CD8-positive, alpha-beta T cell (primary cell): ENCODE measurements around the gene AQP6. TPM values are rescaled to one million over a fixed set of nuclear protein-coding genes. Genes with fewer than 3 reads are reported as not detected.

Experiments used
- total RNA-seq, 46 experiments: library from RNA in 2 of 46; stranded (reverse) in 2 of 46; gene quantifications; one replicate each; pipeline ENCODE4 v1.2.3 and lab custom pipeline; 2021 to 2026

Gene AQP6
- total RNA-seq, 2 experiments from 2014 or later: not detected

Other genes with a start within 250 kb of the AQP6 start
- 100 to 1,000 TPM; 289 to 309 TPM for gene TMBIM6, start 231.4 kb upstream of the AQP6 start, total RNA-seq
- gene NCKAP5L, start 144.5 kb upstream of the AQP6 start, total RNA-seq: 10 to 100 TPM; 10.6 to 10.7 TPM
- 1 to 10 TPM; 4.2 to 5.9 TPM for gene BCDIN3D, start 129.8 kb upstream of the AQP6 start, total RNA-seq
- not detected for gene FAIM2, start 69.0 kb upstream of the AQP6 start, total RNA-seq
- not detected for gene AQP2, start 22.2 kb upstream of the AQP6 start, total RNA-seq
- not detected for gene AQP5, start 11.1 kb upstream of the AQP6 start, total RNA-seq
- gene RACGAP1, start 52.5 kb downstream of the AQP6 start, total RNA-seq: 1 to 10 TPM; 2.2 to 2.8 TPM
- gene ASIC1, start 84.6 kb downstream of the AQP6 start, total RNA-seq: 1 to 10 TPM; 2.9 to 3.8 TPM
- 10 to 100 TPM; 90.2 to 92.1 TPM for gene SMARCD1, start 112.4 kb downstream of the AQP6 start, total RNA-seq
- gene GPD1, start 131.1 kb downstream of the AQP6 start, total RNA-seq: under 1 TPM; 0.24 to 0.50 TPM
- 10 to 100 TPM; 42.2 to 43.3 TPM for gene COX14, start 139.3 kb downstream of the AQP6 start, total RNA-seq
- gene CERS5, start 194.4 kb downstream of the AQP6 start, total RNA-seq: 10 to 100 TPM; 45.2 to 46.2 TPM